AG04450 (cell line): ENCODE results near the gene CDC42EP4. TPM values are rescaled to one million over a fixed set of nuclear protein-coding genes. Genes with fewer than 3 reads are reported as not detected.

Experiments used
- CTCF ChIA-PET: fragments of 300-600, 350-600 bp; formaldehyde crosslinking; extraction: SDS; loops from one replicate; lab custom pipeline; 2022; ENCODE audit warnings: antibody characterized with exemption, inconsistent platforms; lab: Charles Lee
- POLR2A ChIA-PET: fragments of 350-600 bp; formaldehyde crosslinking; extraction: SDS; loops from one replicate; lab custom pipeline; 2021; ENCODE audit warnings: antibody characterized with exemption, inconsistent platforms; lab: Yijun Ruan, JAX
- DNase-seq: peaks from one replicate; pipeline ENCODE4 v3.0.0-alpha.2; 2011; ENCODE audit warnings: low read depth, low spot score
- H3K27ac ChIP-seq: one replicate; pipeline ENCODE4 v1.5.1; 2012; ENCODE audit warnings: low read depth, low read length, control low read depth
- H3K27me3 ChIP-seq: one replicate; pipeline ENCODE4 v1.6.0; 2012; ENCODE audit warnings: low read length; ENCODE audit not compliant: control insufficient read depth, insufficient read depth
- H3K4me3 ChIP-seq: 2 replicates; pipeline ENCODE4 v1.5.1; 2011; ENCODE audit warnings: mild to moderate bottlenecking, low read depth, low read length, control low read depth
- H3K9me3 ChIP-seq: 2 replicates; pipeline ENCODE4 v1.5.1; 2012; ENCODE audit warnings: low read length; ENCODE audit not compliant: control insufficient read depth, insufficient read depth
- polyA plus RNA-seq: library from polyadenylated mRNA; depleted of rRNA; stranded (reverse); fragments of >200 nt; gene quantifications from 2 replicates; pipeline ENCODE4 v1.2.3, GENCODE V29; 2011
- TF ChIP-seq, protein P1 (sequence below): IDR thresholded peaks from 2 replicates; pipeline ENCODE4 v1.5.1; 2011; ENCODE audit warnings: low read depth, low read length, control low read depth, inconsistent platforms

Gene CDC42EP4
- polyA plus RNA-seq, 1 experiment = 21.9 TPM

DNA sequence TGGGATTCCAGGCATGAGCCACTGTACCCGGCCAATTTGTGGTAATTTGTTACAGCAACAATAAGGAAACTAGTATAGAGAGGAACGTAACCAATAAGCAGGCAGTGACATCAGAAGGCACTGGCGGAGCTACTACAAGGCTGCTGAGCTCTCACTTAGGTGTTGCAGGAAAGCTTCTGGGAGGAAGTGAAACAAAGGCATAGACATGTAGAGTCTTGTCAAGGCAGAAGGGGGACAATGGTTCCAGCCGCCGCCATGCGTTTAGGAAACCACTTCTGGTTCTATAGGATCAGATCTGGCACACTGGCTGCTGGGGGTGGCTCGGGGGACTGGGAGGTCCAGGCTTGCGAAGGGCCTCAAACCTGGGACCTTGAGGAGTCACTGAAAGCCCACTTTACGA, 40.7 kb downstream of the CDC42EP4 start:
- POLR2A ChIA-PET = no interaction called here
- Histone ChIP-seq H3K27me3 (no peaks in the 10 kb centered on the region), H3K4me3 (no peak overlapping the region), H3K9me3 (peaks cover 5% of the 10 kb centered on the region), H3K27ac (no peak overlapping the region)
- CTCF ChIA-PET = interaction anchor here (1.8 kb wide), 1 partner anchor 15 kb away, joined by 5 read pairs; no protein-coding TSS in a partner anchor
- no peak for DNase-seq
- TF ChIP-seq, protein P1, sequence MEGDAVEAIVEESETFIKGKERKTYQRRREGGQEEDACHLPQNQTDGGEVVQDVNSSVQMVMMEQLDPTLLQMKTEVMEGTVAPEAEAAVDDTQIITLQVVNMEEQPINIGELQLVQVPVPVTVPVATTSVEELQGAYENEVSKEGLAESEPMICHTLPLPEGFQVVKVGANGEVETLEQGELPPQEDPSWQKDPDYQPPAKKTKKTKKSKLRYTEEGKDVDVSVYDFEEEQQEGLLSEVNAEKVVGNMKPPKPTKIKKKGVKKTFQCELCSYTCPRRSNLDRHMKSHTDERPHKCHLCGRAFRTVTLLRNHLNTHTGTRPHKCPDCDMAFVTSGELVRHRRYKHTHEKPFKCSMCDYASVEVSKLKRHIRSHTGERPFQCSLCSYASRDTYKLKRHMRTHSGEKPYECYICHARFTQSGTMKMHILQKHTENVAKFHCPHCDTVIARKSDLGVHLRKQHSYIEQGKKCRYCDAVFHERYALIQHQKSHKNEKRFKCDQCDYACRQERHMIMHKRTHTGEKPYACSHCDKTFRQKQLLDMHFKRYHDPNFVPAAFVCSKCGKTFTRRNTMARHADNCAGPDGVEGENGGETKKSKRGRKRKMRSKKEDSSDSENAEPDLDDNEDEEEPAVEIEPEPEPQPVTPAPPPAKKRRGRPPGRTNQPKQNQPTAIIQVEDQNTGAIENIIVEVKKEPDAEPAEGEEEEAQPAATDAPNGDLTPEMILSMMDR = no peak

DNA sequence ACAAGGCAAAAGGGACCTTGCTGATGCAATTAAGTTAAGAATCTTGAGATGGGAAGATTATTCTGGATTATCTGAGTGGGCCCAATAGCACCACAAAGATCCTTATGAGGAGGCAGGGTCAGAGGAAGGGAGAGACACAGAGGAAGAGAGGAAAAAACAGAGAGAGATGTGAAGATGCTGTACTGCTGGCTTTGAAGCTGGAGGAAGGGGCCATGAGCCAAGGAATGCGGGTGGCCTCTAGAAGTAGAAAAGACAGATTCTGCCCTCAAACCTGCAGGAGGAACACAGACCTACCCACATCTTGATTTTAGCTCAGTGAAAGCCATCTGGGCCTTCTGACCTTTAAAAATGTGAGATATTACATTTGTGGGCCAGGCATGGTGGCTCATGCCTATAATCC, 42.0 kb downstream of the CDC42EP4 start:
- TF ChIP-seq, protein P1 = no peak
- CTCF ChIA-PET = interaction anchor here (0.7 to 1.8 kb wide), 2 partner anchors 14 to 101 kb away, joined by 5 to 11 read pairs; no protein-coding TSS in a partner anchor
- H3K27me3 ChIP-seq = no peaks in the 10 kb centered on the region
- H3K9me3 ChIP-seq = peaks cover 5% of the 10 kb centered on the region
- DNase-seq = no peak
- H3K4me3 ChIP-seq = no peak overlapping the region
- POLR2A ChIA-PET = no interaction called here
- no peak overlapping the region for H3K27ac ChIP-seq

DNA sequence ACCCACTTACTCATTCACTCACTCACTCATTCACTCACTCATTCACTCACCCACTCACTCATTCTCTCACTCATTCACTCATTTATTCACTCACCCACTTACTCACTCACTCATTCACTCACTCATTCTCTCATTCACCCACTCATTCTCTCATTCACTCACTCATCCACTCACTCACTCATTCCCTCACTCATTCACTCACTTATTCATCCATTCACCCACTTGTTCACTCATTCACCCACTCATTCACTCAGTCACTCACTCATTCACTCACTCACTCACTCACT, 42.5 kb downstream of the CDC42EP4 start:
- ChIA-PET CTCF (interaction anchor here (1.8 kb wide), 1 partner anchor 14 kb away, joined by 5 read pairs; no protein-coding TSS in a partner anchor), POLR2A (no interaction called here)
- TF ChIP-seq, protein P1 = no peak
- no peaks in the 10 kb centered on the region for H3K27me3 ChIP-seq
- no peak overlapping the region for H3K27ac ChIP-seq
- H3K4me3 ChIP-seq = no peak overlapping the region
- peaks cover 5% of the 10 kb centered on the region for H3K9me3 ChIP-seq
- DNase-seq = no peak

DNA sequence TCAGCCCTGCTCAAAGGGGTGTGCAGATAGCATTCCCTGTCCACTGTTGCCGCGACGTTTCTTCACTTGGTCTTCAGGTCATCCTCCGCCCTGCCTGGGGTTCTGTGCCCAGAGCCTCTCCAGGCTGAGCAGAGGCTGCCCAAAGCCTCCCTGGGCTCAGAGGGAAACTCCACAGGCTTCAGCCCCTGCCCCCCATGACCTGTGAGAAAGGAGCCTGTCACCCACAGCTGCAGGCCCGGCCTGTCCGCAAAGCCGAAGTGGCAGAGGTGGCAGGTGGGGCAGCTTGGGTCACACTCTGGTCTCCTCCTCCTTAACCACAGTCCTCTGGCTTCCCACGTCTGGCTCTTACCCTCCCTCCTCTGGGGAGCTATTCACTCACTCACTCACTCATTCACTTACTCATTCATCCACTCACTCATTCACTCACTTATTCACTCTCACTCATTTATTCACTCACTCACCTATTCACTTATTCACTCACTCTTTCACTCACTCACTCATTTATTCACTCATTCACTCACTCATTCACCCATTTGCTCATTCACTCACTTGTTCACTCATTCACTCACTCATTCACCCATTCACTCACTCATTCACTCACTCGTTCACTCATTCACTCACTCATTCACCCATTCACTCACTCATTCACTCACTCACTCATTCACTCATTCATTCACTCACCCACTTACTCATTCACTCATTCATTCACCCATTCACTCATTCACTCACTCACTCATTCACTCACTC, 43.0 kb downstream of the CDC42EP4 start:
- H3K27me3 ChIP-seq = no peaks in the 10 kb centered on the region
- TF ChIP-seq, protein P1 = no peak
- ChIA-PET CTCF (interaction anchor here (1.1 to 1.6 kb wide), 2 partner anchors 13 to 101 kb away, joined by 6 to 8 read pairs; no protein-coding TSS in a partner anchor), POLR2A (interaction anchor here (1.0 kb wide), 1 partner anchor 10 kb away, joined by 3 read pairs; no protein-coding TSS in a partner anchor)
- DNase-seq = no peak
- no peak overlapping the region for H3K27ac ChIP-seq
- no peak overlapping the region for H3K4me3 ChIP-seq
- peaks cover 5% of the 10 kb centered on the region for H3K9me3 ChIP-seq
